ENCODE measurements around the gene NCAM1.

GRCh38 chr11:113142508-113142907 lies 181.3 kb downstream of the NCAM1 start:
- TF ChIP-seq, protein P1, sequence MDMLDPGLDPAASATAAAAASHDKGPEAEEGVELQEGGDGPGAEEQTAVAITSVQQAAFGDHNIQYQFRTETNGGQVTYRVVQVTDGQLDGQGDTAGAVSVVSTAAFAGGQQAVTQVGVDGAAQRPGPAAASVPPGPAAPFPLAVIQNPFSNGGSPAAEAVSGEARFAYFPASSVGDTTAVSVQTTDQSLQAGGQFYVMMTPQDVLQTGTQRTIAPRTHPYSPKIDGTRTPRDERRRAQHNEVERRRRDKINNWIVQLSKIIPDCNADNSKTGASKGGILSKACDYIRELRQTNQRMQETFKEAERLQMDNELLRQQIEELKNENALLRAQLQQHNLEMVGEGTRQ (CRISPR knock-in tag; IDR thresholded peaks at IDR 0.05) = no peak
- TF ChIP-seq, protein P2, sequence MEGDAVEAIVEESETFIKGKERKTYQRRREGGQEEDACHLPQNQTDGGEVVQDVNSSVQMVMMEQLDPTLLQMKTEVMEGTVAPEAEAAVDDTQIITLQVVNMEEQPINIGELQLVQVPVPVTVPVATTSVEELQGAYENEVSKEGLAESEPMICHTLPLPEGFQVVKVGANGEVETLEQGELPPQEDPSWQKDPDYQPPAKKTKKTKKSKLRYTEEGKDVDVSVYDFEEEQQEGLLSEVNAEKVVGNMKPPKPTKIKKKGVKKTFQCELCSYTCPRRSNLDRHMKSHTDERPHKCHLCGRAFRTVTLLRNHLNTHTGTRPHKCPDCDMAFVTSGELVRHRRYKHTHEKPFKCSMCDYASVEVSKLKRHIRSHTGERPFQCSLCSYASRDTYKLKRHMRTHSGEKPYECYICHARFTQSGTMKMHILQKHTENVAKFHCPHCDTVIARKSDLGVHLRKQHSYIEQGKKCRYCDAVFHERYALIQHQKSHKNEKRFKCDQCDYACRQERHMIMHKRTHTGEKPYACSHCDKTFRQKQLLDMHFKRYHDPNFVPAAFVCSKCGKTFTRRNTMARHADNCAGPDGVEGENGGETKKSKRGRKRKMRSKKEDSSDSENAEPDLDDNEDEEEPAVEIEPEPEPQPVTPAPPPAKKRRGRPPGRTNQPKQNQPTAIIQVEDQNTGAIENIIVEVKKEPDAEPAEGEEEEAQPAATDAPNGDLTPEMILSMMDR (IDR thresholded peaks at IDR 0.05) = no peak
- TF ChIP-seq CBFB (CRISPR knock-in tag; IDR thresholded peaks at IDR 0.05; ENCODE audit: low read depth) = no peak
- TF ChIP-seq TP53 (CRISPR knock-in tag; IDR thresholded peaks at IDR 0.05) = no peak
- no peak for TF ChIP-seq GRHL2 (CRISPR knock-in tag; IDR thresholded peaks at IDR 0.05; ENCODE audit: insufficient replicate concordance, severe bottlenecking)
- no peak for TF ChIP-seq ATF2 (CRISPR knock-in tag; IDR thresholded peaks at IDR 0.05; ENCODE audit: borderline replicate concordance, low read depth)
- no peak for TF ChIP-seq ZNF263 (CRISPR knock-in tag; IDR thresholded peaks at IDR 0.05; ENCODE audit: low read depth)
- TF ChIP-seq, protein P3, sequence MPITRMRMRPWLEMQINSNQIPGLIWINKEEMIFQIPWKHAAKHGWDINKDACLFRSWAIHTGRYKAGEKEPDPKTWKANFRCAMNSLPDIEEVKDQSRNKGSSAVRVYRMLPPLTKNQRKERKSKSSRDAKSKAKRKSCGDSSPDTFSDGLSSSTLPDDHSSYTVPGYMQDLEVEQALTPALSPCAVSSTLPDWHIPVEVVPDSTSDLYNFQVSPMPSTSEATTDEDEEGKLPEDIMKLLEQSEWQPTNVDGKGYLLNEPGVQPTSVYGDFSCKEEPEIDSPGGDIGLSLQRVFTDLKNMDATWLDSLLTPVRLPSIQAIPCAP (CRISPR knock-in tag; IDR thresholded peaks at IDR 0.05) = no peak
- TF ChIP-seq ATF1 (CRISPR knock-in tag; IDR thresholded peaks at IDR 0.05) = no peak
- no peak for TF ChIP-seq HMGXB4 (CRISPR knock-in tag; IDR thresholded peaks at IDR 0.05)
- no peak for TF ChIP-seq E2F5 (CRISPR knock-in tag; IDR thresholded peaks at IDR 0.05)
- TF ChIP-seq, protein P4, sequence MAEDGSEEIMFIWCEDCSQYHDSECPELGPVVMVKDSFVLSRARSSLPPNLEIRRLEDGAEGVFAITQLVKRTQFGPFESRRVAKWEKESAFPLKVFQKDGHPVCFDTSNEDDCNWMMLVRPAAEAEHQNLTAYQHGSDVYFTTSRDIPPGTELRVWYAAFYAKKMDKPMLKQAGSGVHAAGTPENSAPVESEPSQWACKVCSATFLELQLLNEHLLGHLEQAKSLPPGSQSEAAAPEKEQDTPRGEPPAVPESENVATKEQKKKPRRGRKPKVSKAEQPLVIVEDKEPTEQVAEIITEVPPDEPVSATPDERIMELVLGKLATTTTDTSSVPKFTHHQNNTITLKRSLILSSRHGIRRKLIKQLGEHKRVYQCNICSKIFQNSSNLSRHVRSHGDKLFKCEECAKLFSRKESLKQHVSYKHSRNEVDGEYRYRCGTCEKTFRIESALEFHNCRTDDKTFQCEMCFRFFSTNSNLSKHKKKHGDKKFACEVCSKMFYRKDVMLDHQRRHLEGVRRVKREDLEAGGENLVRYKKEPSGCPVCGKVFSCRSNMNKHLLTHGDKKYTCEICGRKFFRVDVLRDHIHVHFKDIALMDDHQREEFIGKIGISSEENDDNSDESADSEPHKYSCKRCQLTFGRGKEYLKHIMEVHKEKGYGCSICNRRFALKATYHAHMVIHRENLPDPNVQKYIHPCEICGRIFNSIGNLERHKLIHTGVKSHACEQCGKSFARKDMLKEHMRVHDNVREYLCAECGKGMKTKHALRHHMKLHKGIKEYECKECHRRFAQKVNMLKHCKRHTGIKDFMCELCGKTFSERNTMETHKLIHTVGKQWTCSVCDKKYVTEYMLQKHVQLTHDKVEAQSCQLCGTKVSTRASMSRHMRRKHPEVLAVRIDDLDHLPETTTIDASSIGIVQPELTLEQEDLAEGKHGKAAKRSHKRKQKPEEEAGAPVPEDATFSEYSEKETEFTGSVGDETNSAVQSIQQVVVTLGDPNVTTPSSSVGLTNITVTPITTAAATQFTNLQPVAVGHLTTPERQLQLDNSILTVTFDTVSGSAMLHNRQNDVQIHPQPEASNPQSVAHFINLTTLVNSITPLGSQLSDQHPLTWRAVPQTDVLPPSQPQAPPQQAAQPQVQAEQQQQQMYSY (CRISPR knock-in tag; IDR thresholded peaks at IDR 0.05) = no peak
